KOPT-K1 (cell line): Measurements from ENCODE around the gene LRMDA.
"Not testable (repeated sequence)": the region's sequence is repeated elsewhere in the genome, so short reads cannot be mapped to it uniquely, and the experiment has no call there.

Experiments used
- H3K27ac ChIP-seq: fragments of 200-600 bp; sonication (generic); 2 replicates; pipeline ENCODE4 v1.5.1; 2016; ENCODE audit warnings: antibody characterized with exemption, mild to moderate bottlenecking, low read depth, low read length; ENCODE audit not compliant: poor library complexity, severe bottlenecking
- H3K36me3 ChIP-seq: fragments of 200-600 bp; sonication (generic); 2 replicates; pipeline ENCODE4 v1.5.1; 2017; ENCODE audit warnings: antibody characterized with exemption, mild to moderate bottlenecking, low read length, moderate library complexity; ENCODE audit not compliant: insufficient read depth
- H3K9me3 ChIP-seq: fragments of 200-600 bp; sonication (generic); 2 replicates; pipeline ENCODE4 v1.5.1; 2017; ENCODE audit warnings: antibody characterized with exemption, low read length, mild to moderate bottlenecking; ENCODE audit not compliant: insufficient read depth, poor library complexity, severe bottlenecking

LRMDA gene

GRCh38 chr10:75505840-75506506 lies 74.5 kb downstream of the LRMDA start:
- no peaks in the 10 kb centered on the region for H3K36me3 ChIP-seq
- H3K27ac ChIP-seq, result no peak overlapping the region
- H3K9me3 ChIP-seq, result no peaks in the 10 kb centered on the region

DNA sequence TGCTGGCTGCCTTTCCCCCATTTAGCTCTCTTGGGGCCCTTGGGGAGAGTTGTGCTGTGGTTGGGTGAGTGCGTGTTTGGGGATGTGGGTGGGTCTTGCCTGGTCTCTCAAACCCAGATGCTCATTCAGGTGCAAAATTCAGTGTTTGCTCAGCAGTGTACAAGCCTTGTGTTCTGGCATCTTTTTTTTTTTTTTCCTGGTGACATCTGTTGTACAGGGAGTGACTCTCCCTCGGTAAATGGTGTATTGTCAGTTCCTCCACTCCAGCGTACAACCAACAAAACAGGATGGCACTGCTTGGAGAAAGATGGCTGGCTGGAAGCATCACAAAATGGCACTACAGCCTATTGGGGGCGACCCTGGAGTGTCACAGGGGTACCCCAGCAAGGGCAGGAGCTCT lies 75.5 kb downstream of the LRMDA start:
- H3K27ac ChIP-seq, result no peak overlapping the region

GRCh38 chr10:75507469-75507868 lies 76.0 kb downstream of the LRMDA start:
- Histone ChIP-seq H3K9me3 (no peaks in the 10 kb centered on the region), H3K36me3 (no peaks in the 10 kb centered on the region), H3K27ac (no peak overlapping the region)

More for the DNA sequence above, 75.5 kb downstream of the LRMDA start:
- H3K36me3 ChIP-seq, result no peaks in the 10 kb centered on the region
- no peaks in the 10 kb centered on the region for H3K9me3 ChIP-seq

GRCh38 chr10:75508239-75508813 lies 76.9 kb downstream of the LRMDA start:
- Histone ChIP-seq H3K27ac (no peak overlapping the region), H3K9me3 (no peaks in the 10 kb centered on the region), H3K36me3 (no peaks in the 10 kb centered on the region)

DNA sequence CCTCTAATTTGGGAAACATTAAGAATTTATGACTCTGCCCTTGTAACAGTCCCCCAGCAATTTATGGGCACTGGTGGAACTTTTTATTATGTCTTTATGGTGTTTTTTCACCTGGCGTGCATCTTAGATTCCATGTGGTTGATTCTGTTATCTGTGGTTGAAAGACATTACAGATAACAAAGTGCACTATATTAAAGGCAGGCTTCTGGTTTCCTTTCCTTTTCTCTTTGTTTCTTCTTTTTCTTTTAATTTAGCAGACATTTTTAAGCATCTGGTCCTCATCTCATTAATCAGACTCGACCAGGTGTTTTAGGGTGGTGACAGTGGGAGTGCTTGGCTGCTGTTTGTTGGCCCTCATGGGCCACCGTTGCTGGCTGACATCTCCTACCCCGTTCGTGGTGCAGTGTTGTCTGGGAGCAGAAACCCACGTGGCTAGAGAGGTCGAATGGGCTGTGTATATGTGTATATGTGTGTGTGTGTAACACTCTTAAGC lies 77.4 kb downstream of the LRMDA start:
- Histone ChIP-seq H3K36me3 (no peaks in the 10 kb centered on the region), H3K9me3 (no peaks in the 10 kb centered on the region), H3K27ac (no peak overlapping the region)

DNA sequence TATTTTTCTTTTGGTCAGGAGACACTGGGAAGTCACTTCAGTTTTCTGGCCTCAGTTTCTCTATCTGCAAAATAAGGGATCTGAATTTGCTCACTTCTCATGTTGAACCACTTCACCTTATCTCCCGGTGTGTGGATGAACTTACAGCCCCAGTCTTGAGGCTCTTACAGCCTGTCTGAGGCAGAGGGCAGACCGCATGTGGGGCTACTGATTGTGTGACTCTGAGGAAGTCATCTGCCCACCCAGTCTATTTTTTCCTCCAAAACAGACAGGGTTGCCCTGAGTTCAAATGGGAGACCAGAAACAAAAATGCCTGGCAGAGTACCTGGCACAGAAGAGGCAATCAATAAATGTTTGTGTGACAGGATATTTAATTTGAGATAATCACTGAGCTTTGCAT lies 78.3 kb downstream of the LRMDA start:
- Histone ChIP-seq H3K36me3 (no peaks in the 10 kb centered on the region), H3K27ac (no peak overlapping the region), H3K9me3 (no peaks in the 10 kb centered on the region)

DNA sequence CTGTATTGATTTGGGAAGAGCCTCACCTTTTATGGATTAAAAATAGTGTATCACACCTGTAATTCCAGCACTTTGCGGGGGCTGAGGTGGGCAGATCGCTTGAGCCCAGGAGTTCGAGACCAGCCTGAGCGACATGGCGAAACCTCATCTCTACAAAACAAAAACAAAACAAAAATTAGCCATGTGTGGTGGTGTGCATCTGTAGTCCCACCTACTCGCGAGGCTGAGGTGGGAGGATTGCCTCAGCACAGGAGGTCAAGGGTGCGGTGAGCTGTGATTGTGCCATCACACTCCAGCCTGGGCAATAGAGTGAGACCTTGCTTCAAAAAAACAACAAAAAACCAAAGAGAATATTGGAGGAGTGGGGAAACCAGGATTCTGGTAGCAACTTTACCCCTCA lies 79.6 kb downstream of the LRMDA start:
- Histone ChIP-seq H3K9me3 (no peaks in the 10 kb centered on the region), H3K36me3 (no peaks in the 10 kb centered on the region), H3K27ac (no peak overlapping the region)

- Histone ChIP-seq H3K36me3 (no peaks in the 10 kb centered on the region), H3K9me3 (no peaks in the 10 kb centered on the region), H3K27ac (no peak overlapping the region)
Measured at GRCh38 chr10:75512203-75512933, 80.9 kb downstream of the LRMDA start.

DNA sequence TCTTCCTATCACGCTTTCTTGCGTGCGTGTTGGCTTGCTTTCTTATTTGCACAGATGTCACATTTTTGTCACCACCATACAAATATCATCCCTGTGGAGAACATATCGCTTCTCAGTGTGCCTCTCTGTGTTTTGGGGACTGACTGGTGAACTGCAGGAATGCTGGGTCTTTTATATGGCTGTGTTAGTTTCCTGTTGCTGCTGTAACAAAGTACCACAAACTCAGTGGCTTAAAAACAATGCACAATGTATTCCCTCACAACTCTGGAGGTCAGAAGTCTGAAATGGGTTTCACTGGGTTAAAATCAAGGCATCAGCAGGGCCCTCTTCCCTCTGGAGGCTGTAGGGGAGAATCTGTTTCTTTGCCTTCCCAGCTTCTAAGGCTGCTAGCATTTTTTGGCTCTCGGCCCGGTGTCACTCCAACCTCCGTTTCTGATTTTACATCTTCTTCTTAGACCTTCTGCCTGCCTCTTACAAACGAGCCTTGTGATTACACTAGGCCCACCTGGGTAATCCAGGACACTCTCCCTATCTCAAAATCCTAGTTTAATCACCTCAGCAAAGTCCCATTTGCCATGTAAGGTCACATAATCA lies 82.0 kb downstream of the LRMDA start:
- Histone ChIP-seq H3K9me3 (no peaks in the 10 kb centered on the region), H3K27ac (no peak overlapping the region), H3K36me3 (no peaks in the 10 kb centered on the region)

- no peaks in the 10 kb centered on the region for H3K36me3 ChIP-seq
- H3K9me3 ChIP-seq, result no peaks in the 10 kb centered on the region
- H3K27ac ChIP-seq, result no peak overlapping the region
Measured at GRCh38 chr10:75514830-75515229, 83.4 kb downstream of the LRMDA start.

DNA sequence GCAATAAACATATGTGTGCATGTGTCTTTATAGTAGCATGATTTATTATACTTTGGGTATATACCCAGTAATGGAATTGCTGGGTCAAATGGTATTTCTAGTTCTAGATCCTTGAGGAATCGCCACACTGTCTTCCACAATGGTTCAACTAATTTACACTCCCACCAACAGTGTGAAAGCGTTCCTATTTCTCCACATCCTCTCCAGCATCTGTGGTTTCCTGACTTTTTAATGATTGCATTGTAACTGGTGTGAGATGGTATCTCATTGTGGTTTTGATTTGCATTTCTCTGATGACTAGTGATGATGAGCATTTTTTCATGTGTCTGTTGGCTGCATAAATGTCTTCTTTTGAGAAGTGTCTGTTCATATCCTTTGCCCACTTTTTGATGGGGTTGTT lies 84.7 kb downstream of the LRMDA start:
- H3K27ac ChIP-seq, H3K36me3 ChIP-seq: not testable (repeated sequence)

GRCh38 chr10:75519213-75519612 lies 87.8 kb downstream of the LRMDA start:
- not testable (repeated sequence) for H3K9me3 ChIP-seq, H3K27ac ChIP-seq, H3K36me3 ChIP-seq

More for the DNA sequence above, 84.7 kb downstream of the LRMDA start:
- not testable (repeated sequence) for H3K9me3 ChIP-seq

- not testable (repeated sequence) for H3K9me3 ChIP-seq, H3K27ac ChIP-seq
Measured at GRCh38 chr10:75521194-75521829, 89.9 kb downstream of the LRMDA start.

DNA sequence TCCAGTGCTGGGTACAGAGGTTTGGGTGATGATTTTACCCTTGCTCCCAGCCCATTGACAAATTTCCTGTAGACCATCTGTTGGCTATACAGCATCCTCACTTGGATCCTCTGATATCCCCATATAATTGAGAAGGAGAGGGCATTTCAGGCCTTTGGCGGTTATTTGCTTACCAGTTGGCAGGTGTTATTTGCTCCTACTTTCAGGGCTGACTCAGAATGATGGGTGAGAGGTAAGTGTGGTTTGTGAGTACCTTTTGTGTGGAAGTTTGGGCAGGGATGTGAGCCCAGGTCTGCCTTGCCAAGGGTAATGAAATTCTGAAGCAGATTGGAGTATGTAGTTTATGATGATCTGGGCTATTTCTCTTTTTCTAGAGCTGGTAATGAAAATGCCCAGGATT lies 93.6 kb downstream of the LRMDA start:
- Histone ChIP-seq H3K36me3 (no peaks in the 10 kb centered on the region), H3K27ac (no peak overlapping the region), H3K9me3 (no peaks in the 10 kb centered on the region)

More at GRCh38 chr10:75521194-75521829, 89.9 kb downstream of the LRMDA start:
- not testable (repeated sequence) for H3K36me3 ChIP-seq

DNA sequence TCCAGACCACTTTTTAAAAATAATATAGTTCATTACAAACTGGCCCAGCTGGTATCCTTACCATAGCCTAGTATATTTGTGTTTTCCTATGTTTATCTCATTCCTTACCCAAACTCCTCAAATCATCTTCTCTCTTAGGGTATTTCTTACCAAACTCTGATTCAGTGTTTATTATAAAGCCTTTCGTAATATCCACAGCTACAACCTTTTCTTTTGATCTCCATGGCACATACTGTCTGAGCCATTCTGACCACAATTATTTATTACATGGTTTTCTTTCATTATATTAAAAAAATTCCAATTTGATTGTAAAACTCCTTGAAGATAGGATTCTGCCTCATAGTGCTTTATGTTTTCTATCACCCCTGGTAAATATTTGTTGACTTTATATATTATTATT lies 94.2 kb downstream of the LRMDA start:
- Histone ChIP-seq H3K27ac (no peak overlapping the region), H3K36me3 (no peaks in the 10 kb centered on the region), H3K9me3 (no peaks in the 10 kb centered on the region)
